Right ventricle myocardium superior (tissue), 1 donor: ENCODE measurements around the gene TP73. TPM values are rescaled to one million over a fixed set of nuclear protein-coding genes. Genes with fewer than 3 reads are reported as not detected.
A peak's percentile ranks its signal among the peaks of the same experiment; 100 is the strongest.
"Not testable (repeated sequence)": the region's sequence is repeated elsewhere in the genome, so short reads cannot be mapped to it uniquely, and the experiment has no call there.

Experiments used
- ATAC-seq: fragments of 200-7000 bp; cut with Tn5 transposase; one replicate; pipeline ENCODE4 v1.9.1; 2020; ENCODE audit warnings: mild to moderate bottlenecking; ENCODE audit not compliant: poor library complexity
- DNase-seq: peaks from one replicate; pipeline ENCODE4 v3.0.0-alpha.2; 2020
- intact Hi-C: fragments of 100-400 bp; cut with DNase I; formaldehyde crosslinking; loops from one replicate; pipeline ENCODE4 v1.11.2; 2022
- total RNA-seq: library from RNA; stranded (reverse); fragmentation: NEBNext Ultra II Directional; extraction: Animal tissue kit (Norgen Biotek cat#: 25700); gene quantifications from one replicate; pipeline ENCODE4 v1.2.1, GENCODE V29; 2021
- donor health status: DM: no; HTN: yes; CAD: no; lungs with severe emphysema.

The TP73 gene
- total RNA-seq, 1 donor from 2014 or later = not detected

DNA sequence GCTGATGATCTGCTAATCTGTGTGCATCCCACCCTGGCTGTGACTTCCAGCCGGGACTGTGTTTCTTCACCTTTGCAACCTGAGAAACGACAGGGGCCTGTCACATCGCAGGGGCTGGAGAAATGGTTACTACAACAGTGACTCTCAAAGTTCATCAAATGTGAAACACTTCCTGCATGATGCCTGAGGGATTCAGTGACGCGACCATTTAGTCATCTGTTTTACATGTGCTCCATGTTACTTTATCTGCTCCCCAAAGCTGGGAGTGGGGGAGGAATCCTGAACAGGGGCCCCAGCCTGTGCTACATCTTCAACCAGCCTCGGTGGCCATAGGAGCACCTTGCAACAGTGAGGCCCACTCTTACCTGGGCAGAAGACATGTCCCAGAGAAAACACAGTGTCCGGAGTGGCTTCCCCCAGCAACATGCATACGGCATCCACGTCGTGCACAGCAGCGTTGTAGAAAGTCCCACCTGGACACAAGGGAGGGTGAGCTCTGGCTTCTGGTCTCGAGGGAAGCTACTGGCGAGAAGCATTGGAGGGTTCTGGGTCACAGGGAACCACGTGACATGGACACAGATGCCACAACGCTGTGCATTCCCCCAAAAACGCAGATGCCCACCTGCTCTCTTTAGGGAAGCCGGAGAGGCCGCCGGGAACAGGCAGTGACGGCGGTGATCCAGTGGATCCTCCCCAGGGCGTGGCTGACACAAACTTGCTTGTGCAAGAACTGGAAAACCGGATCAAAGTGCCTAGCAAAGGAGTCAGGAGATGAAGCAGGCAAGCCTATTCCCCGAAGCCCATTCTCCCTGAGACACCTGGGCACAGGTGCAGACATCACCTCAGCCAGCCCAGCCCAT, 90.4 kb downstream of the TP73 start:
- ATAC-seq = no peak
- intact Hi-C loops = no loop called here
- DNase-seq = peak; percentile 37

DNA sequence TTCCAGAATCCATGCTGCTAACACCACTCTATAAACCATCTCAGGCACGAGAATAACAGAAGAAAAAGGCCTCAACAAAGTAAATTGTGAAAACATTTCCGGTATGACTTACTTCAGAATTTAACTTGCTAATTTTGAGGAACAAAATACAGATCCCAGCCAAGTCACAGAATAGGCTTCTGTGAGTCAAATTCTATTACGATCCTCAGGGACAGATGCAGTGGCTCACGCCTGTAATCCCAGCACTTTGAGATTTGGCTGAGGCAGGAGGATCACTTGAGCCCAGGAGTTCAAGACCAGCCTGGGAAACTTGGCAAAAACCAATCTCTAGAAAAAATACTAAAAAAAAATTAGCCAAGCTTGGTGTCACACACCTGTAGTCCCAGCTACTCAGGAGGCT, 91.1 kb downstream of the TP73 start:
- ATAC-seq (no peak), DNase-seq (no peak)
- intact Hi-C loops = no loop called here

DNA sequence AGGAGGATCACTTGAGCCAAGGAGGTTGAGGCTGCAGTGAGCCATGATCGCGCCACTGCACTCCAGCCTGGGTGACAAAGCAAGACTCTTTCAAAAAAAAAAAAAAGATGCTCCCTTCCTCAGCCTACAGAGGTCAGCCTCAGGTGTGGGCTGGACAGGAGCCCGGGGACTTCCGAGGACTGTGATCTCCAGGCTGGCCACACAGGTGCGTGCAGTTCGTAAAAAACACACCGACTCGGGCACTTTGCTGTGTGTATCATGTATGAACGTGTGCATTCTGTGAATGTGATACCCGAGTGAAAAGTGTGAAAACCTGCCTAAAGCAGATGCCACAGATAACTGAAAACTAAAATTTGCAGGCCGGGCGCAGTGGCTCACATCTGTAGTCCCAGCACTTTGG, 91.5 kb downstream of the TP73 start:
- intact Hi-C loops = no loop called here
- no peak for ATAC-seq
- no peak for DNase-seq

DNA sequence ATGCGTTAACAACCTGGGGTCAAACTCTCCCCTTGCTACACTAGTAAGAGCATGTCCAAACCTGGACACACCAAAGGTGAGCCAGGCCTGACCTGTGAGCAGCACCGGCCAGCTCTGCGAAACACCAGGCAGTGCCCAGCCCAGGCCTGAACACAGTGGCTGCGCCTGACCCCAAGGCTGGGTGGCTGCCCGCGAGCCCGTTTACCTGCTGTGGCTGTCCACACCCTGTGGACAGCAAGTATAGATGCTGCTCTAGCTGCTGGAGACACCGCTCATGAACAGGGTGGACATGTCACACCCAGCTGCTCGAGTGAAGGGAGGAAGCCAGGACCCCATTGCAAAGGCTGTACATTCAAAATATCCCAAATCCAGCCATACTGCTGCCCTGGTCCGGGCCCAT, 92.3 kb downstream of the TP73 start:
- no peak for ATAC-seq
- DNase-seq = no peak
- intact Hi-C loops = no loop called here

DNA sequence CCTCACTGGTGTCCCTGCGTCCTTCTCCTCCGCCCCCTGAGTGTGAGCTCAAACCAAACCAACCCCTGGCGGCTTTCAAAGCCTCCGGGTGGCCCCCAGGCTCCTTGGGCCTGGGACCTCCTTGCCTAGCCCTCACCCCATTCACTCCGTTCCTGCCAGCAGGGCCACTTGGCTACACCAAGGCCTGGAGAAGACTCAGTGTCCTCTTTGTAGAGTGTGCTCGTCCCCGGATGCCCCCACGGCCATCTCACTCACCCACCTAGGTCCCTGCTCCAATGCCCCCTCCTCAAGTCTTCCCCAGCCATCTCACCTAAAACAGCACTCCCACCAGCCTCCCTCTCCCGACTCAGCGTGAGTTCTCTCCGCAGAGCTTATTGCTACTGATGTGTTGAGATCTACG, 92.8 kb downstream of the TP73 start:
- intact Hi-C loops = no loop called here
- no peak for DNase-seq
- ATAC-seq = no peak

DNA sequence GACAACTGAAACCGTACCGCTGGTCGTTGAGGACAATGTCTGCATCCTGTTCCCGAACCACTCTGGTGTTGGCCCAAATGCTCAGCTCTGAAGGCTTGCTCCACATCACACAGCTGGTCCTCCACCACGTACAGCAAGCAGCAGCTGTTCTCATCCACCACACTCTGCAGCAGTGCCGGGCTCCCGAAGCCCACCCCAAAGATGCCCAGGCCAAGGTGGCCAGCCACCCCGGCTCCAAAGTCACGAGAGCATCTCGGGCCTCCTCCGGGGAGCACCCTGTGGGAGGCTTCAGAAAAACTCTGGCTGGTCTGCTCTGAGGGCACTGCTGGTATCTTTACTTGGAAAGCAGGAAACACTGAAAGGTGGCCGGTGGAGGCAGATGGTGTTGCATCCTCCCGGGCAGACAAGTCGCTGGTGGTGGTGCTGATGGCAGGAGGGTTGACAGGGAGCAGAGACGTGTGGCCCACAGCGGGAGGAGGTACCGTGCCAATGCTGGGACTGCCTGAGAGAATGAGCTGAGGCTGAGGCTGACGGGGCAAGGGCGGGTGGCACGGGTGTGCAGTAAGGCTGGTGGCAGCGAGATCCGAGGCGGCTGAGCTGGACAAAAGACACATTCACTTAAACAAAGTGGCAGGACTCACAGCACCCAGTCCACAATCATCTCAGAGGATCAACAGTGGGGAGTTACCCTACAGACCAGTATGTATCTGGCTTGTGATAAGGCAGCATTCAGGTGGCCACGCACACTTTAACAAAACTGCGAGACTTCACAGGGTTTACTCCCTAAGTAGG, 93.5 kb downstream of the TP73 start:
- ATAC-seq = peak; percentile 5
- DNase-seq = peak; percentile 44
- intact Hi-C loops = no loop called here

DNA sequence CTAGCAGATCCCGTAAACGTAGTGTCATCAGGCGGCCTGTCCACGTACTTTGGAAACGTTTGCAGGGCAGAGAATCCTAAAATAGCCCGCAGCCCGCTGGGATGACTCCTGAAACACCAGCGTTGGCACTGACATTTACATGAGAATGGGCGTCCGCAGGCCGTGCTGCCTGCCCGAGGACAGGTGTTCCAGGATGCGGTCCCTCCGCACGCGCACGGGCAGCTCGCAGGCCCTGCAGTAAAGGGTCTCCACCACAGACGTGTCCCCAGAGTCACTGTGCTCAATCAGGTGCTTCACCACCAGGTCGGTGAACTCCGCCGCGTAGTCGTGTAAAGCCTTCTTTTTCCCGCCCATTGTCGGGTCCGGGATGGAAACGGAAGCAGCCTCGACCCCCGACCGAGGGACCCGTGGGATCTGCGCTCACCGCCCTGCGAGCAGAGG, 94.1 kb downstream of the TP73 start:
- intact Hi-C loops = no loop called here
- ATAC-seq = peak; percentile 34
- DNase-seq = peak; percentile 39

DNA sequence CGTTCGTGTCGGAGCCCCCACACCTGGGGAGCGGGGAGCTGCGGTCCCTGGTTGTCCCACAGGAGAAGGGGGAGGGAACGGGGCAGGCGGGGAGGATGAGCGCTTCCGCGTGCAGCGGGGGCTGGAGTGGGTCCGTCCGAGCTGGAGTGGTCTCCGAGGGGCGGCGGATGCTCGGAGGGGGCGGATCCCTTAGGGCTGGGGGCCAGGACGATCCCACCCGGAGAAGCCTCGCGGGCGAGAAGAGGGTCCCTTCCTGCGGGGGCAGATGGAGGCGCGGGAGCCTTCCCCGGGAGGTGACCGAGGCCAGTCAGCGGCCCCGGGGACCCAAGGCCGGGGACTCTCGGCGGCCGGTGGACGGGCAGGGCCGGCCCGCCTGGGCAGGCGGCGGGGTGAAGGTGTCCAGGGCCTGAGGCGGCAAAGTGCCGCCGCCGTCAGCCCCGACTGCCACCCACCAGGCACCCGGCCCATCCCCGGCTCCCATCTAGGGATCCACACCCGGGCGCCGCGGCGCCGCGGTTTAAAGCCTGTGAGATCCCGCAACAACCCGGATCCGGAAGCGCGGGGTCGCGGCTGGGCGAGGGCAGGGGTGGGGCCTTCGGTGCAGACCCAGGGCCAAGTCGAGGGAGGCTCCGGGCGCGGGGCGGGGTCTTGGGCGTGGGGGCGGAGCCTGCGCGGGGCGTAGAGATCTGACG, 94.7 kb downstream of the TP73 start:
- intact Hi-C loops = no loop called here
- peak; percentile 98 for ATAC-seq
- DNase-seq = peak; percentile 95

DNA sequence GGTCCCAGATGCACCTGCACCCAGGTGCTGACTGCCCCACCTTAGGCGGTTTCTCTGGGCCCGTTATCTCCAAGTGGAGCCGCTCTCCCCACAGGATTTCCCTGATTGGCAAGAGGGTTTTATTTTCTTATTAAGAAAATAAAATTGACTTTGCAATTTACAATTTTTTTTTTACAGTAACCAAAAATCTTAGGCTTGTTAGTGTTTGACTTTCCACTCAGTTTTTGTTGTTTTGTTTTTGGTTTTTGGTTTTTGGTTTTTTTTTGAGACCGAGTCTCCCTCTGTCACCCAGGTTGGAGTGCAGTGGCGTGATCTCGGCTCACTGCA, 95.2 kb downstream of the TP73 start:
- no peak for ATAC-seq
- intact Hi-C loops = no loop called here
- no peak for DNase-seq

DNA sequence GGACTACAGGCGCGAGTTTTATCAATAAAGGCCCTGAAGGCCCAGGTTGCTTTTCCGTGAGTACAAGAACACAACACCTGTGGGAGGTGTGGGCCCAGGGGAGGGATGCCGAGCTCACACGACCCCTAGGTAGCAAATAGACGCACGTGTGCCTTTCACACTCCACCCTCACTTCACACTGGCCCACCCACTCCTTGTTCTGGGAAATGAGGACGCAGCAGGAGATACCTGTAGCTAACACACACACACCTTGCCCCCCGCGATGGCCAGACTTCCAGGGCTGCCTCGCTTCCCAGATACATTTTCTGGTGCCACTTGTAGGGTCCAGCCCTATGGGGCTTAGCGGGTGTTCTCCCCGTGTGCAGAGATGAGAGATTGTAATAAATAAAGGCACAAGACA, 95.6 kb downstream of the TP73 start:
- DNase-seq (no peak), ATAC-seq (no peak)

DNA sequence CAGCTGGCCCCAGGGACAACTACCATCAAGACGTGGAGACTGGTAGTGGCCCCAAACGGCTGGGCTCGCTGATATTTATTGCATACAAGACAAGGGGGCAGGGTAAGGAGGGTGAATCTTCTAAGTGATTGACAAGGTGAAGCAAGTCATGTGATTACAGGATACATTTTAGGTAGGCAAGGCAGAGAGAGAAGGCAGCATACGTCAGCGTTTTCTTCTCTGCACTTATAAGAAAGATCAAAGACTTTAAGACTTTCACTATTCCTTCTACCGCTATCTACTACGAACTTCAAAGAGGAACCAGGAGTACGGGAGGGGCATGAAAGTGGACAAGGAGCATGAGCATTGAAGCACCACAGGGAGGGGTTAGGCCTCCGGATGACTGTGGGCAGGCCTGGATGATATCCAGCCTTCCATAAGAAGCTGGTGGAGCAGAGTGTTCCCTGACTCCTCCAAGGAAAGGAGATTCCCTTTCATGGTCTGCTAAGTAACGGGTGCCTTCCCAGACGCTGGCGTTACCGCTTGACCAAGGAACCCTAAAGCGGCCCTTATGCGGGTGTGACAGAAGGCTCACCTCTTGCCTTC, 96.1 kb downstream of the TP73 start:
- DNase-seq, intact Hi-C loops: not testable (repeated sequence)

More for the DNA sequence above, 95.6 kb downstream of the TP73 start:
- intact Hi-C loops = no loop called here

DNA sequence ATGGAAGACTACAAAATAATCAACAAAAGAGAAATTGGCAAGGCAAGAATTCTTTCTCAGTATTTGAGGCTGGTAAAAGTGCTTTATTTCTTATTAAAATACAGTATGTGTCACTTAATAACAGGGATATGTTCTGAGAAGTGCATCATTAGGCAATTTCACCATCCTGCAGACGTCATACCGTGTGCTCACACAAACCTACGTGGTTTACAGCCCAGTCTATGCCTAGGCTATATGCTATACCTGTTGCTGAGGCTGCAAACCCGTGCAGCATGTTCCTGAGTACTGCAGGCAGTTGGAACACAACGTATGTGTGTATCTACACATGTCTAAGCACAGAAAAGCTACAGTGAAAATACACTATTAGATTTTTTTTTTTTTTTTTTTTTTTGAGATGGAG, 97.2 kb downstream of the TP73 start:
- ATAC-seq (no peak), DNase-seq (no peak)
- intact Hi-C loops = no loop called here

More for the DNA sequence above, 96.1 kb downstream of the TP73 start:
- ATAC-seq = not testable (repeated sequence)

DNA sequence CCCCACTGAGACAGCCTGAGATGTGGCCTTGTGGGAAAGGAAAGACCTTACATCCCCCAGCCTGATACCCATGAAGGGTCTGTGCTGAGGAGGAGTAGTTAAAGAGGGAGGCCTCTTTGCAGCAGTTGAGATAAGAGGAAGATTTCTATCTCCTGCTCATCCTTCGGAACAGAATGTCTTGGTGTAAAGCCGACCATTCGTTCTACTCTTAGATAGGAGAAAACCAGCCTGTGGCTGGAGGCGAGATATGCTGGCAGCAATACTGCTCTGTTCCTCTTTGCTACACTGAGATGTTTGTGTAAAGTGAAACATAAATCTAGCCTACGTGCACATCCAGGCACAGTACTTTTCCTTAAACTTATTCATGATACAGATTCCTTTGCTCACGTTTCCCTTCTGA, 98.4 kb downstream of the TP73 start:
- intact Hi-C loops = no loop called here
- no peak for ATAC-seq
- DNase-seq = no peak

DNA sequence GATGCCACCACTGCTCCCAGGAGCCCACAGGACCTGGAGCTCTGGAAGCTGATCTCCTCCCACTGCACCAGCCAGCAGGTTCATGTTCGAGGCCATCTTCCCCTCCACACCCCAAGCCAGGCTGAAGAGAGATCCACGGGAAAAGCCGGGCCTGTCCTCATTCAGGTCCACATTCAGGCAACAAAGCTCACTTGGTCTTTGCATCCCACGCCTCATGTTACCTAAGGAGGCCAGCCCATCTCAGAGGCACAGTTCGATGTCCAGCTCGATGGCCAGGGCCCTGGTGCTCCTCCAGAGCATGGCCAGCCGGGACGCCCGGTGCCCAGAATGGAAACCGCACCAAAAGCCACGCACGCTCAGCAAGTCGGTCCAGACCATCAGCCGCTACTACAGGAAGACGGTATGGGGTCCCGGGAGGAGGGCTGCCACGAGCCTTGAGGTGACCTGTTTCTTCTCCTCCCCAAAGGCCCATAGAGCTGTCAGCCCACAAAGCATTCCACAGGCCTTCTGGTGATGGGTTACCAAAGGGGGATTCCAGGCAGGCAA, 100.2 kb downstream of the TP73 start, which contains the start of gene CCDC27:
Gene CCDC27 (plus strand): TSS at position 51 of the 546 bp plus-strand sequence. CDS start 32 bp downstream, at position 83.
- ATAC-seq = no peak
- peak; percentile 30 for DNase-seq

DNA sequence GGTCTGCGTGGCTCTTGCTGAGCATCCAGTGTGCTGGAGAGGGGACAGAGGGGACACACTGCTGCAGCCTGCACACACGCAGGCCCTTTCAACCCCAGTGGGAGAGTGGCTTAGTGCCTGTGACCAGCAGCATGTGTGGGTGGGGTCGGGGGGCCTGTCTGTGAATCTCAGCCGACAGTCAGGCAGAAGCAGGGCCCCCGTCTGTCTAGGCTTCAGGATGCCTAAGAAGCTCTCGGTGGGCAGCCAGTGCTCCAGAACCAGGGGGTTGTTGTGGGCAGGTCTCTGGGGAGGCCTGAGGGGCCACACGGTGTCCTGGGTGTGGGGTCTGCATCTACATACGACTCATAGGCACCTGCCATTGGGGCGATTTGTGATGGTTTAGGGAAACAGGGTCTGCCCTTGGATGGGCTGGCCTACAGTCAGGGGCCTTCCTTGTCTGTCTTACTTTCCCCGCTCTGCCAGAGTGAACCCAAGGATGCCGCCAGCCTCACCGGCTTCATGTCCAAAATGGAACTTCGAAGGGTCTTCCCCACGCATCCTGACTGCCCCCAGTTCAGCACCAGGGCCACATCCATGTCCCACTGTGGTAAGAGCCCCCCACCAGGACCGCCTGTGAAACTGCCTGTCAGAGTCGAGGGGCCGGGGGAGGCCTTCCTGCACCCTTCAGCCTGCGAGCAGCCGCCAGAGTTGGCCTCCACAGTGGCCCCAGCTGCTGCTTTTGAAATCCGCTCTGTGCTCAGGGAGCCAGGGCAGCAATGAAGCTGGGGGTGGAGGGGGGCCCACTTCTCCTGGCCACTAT, 101.5 kb downstream of the TP73 start:
- no peak for DNase-seq
- no peak for ATAC-seq
- intact Hi-C loops = no loop called here

More for the DNA sequence above, 100.2 kb downstream of the TP73 start, which contains the start of gene CCDC27:
- intact Hi-C loops = no loop called here

DNA sequence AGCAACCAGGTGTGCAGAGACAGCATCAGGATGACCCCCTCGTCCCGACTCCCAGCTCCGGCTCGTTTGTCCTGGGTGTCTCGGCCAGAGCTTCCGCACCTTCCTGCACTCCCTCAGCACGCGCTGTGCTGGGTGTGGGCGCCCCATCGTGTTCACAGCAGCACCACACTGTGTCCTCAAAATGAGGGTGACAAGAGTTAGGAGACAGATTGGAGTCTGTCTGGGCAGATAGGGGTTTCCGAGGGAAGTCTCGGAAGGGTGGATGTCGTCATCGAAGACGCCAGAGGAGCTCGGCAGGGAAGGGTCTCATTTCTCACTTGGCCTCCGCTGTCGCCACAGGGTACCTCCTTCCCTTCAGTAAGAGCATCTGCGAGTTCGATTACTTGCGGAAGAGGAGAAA, 104.1 kb downstream of the TP73 start:
- no peak for ATAC-seq
- intact Hi-C loops = no loop called here
- DNase-seq = no peak

DNA sequence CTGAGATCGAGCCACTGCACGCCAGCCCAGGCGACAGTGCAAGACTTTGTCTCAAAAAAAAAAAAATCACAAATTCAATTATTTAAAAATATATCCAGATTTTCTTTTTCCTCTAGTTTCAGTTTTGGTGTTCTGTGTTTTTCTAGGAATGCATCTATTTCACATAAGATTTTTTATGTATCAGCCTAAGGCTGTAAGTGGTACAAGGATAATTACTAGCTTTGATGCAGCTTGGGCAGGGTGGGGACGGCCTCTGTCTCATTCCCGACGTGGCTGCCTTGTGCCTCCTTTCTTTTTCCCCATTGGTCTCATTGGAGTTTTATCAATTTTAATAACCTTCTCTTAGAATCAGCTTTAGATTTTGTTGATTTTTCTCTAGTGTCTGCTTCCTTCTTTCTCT, 106.8 kb downstream of the TP73 start:
- intact Hi-C loops = no loop called here
- ATAC-seq = no peak
- DNase-seq = no peak

DNA sequence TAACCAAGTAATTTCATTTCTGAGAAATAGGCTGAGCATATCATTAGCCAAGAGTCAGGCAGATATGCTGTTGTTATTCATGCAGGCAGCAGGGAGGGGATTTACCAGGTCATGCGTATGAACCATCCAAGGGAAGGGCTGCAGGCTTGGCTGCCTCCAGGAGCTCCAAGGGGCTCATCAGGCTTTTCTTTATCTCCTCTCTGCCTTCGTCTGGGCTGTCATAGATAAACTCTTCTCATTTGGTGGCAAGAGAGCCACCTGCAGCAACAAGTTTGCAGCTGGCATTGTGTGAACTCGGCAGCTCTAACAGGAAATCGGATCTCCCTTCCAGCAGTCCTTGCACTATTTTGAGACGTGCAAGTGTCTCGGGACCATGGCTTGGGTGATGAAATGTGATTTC, 107.5 kb downstream of the TP73 start:
- intact Hi-C loops = no loop called here
- DNase-seq = no peak
- ATAC-seq = no peak
